Erythroblast (primary cell): ENCODE measurements around the gene C2orf68.

Source experiments
- GATA1 ChIP-seq: IDR thresholded peaks from 2 replicates; pipeline ENCODE4 v1.6.1; 2011; ENCODE audit warnings: low read depth, mild to moderate bottlenecking, control low read depth, low read length, moderate library complexity
- POLR2A ChIP-seq: IDR thresholded peaks from 2 replicates; pipeline ENCODE4 v1.6.1; 2011; ENCODE audit warnings: mild to moderate bottlenecking, low read length

DNA sequence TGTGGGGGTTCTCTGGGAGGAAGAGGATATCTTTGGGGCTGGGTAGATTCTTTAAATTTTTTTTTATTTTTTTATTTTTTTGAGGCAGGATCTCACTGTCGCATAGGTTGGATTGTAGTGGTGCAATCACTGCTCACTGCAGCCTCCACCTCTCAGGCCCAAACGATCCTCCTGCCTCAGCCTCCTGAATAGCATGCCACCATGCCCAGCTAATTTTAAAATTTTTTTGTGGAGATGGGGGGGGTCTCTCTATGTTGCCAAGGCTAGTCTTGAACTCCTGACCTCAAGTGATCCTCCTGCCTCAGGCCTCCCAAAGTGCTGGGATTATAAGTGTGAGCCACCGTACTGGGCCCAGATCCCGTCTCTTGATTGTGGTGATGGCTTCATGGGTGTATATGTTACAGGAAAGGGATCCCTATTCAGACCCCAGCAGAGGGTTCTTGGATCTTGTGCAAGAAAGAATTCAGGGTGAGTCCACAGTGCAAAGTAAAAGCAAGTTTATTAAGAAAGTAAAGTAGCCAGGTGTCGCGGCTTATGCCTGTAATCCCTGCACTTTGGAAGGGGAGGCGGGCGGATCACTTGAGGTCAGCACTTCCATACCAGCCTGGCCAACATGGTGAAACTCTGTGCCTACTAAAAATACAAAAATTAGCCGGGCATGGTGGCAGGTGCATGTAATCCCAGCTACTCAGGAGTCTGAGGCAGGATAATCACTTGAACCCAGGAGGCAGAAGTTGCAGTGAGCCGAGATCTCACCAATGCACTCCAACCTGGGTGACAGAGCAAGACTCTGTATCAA is 2.0 kb upstream of the C2orf68 start:
- no peak for TF ChIP-seq POLR2A
- no peak for TF ChIP-seq GATA1
